Activated CD8-positive, alpha-beta memory T cell treated with anti-CD3 and anti-CD28 coated beads, Interleukin-2, amount 50 U/mL, for 48 hours (primary cell): ENCODE measurements around the gene TMEM95.

Experiments
- DNase-seq: peaks from one replicate; pipeline ENCODE4 v3.0.0-alpha.2; 2020

TMEM95 gene

DNA sequence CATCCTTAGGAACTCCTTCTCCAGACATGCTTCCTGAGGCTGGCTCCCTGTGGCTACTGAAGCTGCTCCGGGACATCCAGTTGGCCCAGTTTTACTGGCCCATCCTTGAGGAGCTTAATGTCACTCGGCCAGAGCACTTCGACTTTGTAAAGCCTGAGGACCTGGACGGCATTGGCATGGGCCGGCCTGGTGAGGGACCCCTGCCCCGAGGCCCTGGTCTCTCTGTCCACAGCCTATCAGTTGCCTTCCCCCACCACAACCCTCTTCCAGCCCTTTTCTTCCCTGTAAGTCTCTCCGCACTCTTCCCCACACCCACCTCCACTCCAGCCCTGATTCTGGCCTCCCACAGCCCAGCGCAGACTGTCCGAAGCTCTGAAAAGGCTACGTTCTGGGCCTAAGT lies 27.9 kb downstream of the TMEM95 start:
- DNase-seq, result no peak

DNA sequence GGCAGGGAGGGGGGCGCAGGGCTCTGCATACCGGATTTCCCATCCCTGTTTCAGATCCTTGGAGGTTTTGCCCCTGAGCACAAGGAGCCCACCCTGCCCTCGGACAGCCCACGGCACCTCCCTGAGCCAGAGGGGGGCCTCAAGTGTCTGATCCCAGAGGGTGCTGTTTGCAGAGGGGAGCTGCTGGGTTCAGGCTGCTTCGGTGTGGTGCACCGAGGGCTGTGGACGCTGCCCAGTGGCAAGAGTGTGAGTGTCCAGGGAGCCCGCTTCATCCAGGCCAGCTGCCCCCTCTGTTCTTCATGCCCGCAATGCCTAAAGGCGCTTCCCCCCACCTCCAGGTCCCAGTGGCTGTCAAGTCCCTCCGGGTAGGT lies 28.4 kb downstream of the TMEM95 start:
- DNase-seq, result no peak

DNA sequence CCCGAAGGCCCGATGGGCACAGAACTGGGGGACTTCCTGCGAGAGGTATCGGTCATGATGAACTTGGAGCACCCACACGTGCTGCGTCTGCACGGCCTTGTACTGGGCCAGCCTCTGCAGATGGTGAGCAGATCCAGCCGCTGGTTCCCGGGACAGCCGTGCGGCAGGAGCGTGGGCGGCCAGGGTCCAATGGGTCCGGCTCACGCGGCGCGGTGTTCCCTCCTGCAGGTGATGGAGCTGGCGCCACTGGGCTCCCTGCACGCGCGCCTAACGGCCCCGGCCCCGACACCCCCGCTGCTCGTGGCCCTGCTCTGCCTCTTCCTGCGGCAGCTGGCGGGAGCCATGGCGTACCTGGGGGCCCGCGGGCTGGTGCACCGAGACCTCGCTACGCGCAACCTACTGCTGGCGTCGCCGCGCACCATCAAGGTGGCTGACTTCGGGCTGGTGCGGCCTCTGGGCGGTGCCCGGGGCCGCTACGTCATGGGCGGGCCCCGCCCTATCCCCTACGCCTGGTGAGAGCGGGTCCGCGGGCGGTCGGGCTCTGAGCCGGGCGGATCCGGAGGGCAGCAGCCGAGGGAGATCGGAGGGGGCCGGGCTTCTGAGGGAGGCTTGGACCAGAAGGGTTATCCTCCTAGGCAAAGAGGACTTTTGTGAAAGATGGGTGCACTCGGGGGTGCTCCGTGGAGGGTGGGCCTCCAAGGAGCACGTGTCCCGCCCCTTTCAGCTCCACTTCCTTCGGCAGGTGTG lies 29.0 kb downstream of the TMEM95 start:
- DNase-seq, result peak; percentile 89

DNA sequence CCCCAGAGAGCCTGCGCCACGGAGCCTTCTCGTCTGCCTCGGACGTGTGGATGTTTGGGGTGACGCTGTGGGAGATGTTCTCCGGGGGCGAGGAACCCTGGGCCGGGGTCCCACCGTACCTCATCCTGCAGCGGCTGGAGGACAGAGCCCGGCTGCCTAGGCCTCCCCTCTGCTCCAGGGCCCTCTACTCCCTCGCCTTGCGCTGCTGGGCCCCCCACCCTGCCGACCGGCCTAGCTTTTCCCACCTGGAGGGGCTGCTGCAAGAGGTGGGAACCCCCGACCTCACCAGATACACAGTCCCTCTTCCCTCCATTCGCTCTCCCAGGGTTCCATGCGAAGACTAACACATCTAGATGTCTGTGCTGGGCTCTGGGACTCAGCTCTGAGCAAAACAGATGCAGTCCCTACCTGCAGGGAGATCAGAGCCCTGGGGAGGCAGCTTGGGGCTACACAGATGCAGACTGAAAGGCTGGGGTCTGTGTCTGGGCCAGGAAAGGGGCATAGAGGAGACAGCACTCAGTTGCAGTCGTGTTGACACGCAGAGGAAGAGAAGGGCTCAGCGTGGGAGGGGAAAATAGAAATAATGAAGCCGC lies 29.6 kb downstream of the TMEM95 start:
- DNase-seq, result no peak

DNA sequence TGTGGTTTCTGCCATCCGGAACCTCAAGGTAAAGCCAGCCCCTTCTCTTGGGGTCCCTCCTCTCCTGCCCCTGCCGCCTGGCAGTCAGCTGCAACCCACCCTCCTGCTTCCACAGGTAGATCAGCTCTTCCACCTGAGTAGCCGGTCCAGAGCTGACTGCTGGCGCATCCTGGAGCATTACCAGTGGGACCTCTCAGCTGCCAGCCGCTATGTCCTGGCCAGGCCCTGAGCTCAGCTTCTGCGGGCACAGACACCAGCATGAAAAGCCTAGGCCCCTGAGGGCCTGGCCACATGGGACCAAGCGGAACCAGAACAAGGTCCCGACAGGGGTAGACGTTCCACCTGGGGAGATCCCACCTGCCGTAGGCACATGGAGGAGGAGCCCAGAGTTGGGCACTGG lies 33.9 kb downstream of the TMEM95 start:
- no peak for DNase-seq

DNA sequence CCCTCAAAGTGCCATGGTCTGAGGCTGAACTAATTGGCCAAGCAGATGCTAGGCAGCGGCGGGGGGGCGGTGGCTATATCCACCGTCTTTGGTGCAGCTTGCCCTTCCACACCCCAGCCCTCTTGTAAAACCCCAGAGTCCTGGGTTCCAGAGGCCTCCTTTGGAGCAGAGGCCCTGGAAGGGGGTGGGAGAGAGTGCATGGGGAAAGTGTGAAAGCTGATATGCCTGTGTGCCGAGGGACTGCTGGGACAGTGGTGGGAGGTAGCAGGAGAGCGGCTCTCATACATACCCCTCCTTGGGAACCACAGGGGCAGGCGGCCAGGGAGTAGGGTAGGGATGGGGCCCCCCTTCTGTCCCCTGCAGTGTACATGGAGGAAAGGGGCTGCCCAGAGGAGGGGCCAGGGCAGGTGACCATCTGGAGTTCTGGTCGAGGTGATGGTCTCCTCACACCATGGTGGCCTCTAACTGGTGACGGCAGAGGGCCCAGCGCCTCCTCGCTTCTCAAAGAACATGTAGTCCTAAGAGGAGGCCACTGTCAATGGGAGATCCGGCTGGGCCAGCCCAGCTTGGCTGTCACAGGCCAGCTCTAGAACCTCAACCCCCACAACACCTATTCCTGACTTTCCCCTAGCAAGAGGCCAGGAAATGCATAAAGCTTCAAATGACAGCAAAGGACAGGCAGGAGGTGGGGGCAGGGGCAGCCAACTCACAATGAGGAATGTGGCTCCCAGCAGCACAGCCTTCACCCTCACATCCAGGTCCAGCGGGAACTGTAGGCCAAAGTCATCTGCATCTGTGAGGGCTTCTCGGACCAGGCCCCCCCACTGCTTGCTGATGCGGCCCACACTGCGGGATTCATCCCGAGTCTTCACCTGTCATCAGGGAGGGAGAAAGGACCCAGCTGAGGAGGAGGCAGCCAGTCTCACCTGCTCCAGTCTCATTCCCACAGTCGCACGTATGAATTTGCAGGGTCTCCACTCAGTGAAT lies 35.3 kb downstream of the TMEM95 start:
- DNase-seq, result no peak

DNA sequence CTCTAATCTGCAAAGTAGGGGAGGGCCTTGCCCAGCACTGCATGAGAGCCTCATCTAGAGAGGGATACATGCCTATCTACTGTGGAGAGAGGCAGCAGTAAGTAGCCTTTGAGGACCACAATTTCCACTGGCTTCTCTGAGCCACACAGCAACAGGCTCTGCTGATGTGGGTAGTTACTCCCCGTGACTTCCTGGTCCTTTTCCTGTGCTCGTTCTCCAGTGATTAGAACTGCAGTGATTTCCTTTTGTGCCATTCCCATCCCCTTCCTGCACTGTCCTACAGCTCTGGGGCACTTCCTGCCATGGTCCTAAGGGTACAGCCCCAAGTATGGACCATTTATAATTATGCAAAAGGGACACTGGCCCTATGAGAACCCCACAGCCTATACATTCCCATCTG lies 36.4 kb downstream of the TMEM95 start:
- DNase-seq, result no peak

DNA sequence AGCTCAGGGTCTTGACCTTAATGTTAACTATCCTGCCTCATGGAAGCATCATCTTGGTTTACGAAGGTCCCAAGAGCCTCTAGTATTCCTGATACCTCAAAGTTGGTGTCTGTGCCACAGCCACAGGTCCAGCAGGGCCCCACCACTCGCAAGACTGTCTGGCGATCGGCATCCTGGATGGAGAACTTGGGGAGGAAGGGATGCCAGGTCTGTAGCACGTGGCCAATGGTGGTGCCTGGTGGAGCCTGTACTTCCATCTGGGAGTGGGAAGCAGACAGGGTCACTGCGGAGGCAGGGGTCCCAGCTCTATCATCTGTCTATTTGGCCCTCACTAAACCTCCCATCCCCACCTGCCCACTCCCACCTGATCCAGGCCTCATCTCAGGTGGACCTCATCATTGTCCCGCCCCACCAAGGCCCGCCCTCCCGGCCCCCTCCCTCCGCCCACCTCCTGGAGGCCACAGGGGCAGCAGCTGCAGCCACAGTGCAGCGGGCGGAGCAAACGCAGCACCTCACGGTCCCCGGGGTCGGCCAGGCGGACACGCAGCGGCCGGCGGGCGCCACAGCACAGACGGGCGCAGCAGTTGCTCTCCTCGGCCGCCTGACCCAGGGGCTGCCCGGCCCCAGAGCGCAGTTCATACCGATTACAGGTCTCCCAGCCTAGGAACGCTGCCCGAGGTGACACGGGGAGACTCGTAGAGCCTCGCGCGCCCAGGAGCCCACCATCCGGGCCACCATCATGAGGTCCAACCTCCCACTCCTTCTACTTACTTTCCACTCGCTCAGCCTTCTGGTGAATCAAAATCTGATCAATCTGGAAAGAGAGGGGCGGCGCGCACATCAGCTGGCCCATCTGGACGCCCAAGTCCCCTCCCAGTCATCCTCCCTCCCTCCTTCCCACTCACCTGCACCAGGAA lies 38.0 kb downstream of the TMEM95 start:
- DNase-seq, result no peak

DNA sequence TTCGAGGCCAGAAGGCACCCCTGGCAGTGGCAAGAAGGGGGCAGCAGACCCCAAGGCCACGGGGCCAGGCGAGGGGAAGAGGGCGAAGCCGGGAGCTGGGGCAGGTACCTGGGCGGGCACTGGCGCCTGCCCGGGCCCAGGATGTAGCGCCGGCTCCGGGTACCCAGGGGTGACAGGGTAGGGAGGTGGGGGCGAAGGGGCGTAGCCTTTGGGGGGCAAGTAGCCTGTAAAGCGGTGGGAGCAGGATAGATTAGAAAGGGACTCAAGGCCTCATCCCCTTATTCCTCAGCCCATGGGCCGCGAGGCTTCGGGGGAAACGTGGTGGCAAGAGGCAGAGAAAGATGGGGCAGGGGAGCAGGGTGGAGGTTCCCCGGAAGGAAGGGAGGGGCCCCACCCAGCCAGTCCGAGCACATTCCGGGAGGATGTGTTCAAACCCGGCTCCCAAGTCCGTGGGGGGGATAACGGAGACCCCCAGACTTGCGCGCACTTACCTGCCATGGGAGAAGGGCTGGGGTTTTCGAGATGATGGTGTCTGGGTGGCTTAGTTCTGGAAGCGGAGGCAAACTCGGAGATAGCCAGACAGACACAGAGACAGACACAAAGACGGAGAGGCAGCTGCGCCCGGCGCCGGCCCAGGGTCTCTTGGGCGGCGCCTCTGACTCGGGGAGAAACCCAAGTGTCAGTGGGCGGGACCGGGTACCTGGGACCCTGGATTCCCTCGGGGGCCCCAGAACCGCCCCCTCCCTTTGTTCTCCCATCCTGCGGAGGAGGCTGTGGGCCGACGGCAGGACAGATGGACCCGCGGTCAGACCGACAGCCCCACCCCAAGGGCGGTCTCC lies 38.9 kb downstream of the TMEM95 start:
- DNase-seq, result peak; percentile 69

DNA sequence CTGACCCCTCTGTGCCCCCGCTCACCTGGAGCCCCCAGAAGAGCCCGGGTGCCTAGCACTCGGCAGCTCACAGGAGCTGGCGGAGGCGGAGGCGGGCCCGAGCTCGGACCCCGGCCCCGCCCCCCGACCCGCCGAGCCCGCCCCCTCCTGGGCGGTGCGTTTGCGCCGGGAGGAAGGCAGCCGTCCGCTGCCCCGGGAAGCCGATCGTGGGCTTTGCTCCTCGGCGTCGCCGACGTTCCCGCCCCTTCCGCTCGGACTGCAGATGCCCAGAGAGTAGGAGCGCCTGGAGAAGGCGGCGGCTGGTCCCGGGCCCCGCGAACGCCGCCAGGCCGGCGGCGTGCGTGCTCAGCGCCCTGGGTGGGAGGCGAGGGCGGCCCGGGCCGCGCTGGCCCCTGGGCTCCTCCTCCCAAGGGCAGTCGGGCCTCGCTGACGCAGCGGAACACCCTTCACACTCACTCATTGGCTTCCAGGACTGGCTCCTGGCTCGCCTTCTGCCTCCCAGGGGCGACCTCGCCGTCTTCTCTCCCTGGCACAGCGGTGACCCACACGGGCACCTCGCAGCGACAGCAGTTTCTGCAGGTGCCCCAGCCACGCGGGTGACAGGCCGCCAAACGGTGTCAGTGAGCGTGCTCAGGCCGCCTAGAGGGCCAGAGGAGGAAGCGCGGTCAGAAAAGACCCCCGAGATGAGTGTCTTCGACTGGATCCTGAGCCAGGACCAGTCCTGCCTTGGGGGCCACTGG lies 39.7 kb downstream of the TMEM95 start, which contains the start of gene PLSCR3:
PLSCR3 (minus strand) TSS at position 74 of the 740 bp plus-strand sequence. CDS start 415 bp downstream, outside the sequence.
- peak; percentile 92 for DNase-seq

DNA sequence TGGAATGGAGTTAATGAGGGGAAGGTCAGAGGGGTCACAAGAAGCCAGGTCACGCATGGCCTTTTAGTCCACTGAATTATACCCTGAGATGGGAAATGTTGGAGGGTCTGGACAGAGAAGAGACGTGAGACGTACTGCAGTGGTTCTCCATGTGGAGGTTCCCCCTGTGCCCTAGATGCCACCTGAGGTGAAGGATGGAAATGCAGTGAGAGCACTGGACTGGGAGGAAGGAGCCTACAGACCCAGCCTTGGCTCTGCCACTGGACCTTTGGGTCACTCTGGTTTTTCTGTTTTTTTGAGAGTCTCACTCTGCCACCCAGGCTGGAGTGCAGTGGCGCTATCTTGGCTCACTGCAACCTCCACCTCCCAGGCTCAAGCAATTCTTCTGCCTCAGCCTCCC lies 41.2 kb downstream of the TMEM95 start:
- no peak for DNase-seq

DNA sequence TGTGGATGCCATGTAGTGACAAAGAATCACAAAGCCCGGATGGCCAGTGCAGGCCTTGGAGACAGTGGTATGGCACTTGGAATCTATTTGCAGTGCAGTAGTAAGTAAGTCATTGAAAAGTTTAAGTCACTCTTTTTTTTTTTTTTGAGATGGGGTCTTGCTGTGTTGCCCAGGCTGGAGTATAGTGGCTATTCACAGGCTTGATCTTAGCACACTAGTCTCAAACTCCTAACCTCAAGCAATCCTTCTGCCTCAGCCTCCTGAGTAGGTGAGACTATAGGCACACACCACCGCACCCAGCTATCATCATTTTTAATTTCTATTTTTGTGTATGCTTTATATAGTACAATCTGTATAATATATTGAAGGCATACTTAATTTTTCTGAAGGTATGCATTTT lies 43.7 kb downstream of the TMEM95 start:
- DNase-seq, result no peak

DNA sequence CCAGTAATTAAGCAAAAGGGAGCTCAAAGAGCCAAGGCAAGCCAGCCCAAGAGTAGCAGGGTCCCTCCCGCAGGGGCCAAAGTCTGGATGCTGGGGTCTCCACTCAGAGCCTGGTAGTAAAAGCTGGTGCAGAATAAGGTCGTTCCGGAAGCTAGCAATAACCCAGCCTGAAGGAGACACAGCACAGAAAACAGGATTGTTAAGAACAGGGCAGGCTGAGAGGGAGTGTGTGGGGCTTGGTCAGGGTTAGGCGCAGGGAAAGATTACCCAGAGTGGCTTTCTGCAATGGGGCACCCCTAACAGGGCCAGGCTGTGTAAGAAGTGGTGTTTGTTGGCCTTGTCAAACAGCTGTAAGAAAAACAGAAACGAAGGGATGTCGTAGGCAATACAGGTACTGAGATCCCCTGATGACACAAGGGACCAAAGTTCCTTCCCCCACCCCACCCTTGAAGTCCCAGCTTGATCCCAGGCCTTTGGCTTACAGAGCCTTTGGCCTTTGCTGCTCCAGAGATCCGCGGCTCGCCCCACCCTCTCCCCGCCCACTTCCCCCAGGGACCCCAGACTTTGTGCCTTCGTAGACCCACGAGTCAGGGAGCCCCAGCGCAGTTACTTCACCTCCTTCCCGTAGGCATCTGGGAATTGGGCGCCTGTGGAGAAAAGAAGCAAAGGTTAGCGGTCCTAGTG lies 48.2 kb downstream of the TMEM95 start:
- DNase-seq, result no peak

DNA sequence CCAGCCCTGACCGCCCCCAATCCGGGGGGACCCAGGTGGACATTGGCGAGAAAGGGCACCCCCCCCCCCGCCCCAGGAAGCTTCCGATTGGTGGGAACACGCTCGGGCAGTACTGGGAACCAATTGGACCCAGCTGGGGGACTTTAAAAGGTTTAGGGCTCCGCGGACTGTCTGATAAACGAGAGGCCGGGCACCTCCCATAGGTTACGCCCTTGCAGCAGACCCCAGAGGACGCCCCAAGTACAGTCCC lies 48.7 kb downstream of the TMEM95 start:
- DNase-seq, result no peak

DNA sequence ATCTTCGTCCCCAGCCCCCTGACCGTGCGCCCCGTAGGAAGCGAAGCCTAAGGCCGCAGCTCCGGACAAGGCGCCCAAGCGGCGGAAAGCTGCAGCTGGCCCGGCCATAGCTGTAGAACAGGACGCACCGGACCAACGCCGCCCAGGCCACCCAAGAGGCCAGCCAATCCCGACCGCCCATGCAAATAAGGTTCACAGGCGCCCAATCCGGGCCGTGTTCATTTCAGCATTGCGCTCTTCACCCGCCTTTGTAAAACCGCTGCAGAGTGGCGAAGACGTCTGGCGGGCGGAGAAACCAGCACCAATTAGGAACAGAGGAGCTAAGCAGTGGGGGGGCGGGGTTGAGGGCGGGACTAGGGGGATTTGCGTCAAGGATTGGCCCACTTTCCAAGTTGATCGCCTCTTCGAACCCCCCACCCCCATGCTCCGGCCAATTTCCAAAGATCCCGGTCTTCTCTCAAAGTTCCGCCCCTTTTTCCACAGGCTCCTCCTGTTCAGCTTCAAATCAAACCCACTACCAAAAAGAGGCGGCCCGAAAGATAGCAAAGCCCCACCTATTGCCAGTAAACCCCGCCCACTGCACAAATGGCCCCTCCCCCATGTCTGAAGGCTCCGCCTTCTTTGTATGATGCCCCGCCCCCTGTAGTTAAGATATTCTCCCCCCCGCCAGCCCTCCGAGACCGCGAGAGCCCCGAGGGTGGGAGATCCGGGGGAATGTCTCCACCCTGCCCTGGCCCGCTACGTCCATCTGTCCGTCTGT lies 49.2 kb downstream of the TMEM95 start, which contains the start of gene TMEM256:
TMEM256 (minus strand) TSS at position 121 of the 760 bp plus-strand sequence; CDS start at position 108, 13 bp downstream.
- peak; percentile 95 for DNase-seq

DNA sequence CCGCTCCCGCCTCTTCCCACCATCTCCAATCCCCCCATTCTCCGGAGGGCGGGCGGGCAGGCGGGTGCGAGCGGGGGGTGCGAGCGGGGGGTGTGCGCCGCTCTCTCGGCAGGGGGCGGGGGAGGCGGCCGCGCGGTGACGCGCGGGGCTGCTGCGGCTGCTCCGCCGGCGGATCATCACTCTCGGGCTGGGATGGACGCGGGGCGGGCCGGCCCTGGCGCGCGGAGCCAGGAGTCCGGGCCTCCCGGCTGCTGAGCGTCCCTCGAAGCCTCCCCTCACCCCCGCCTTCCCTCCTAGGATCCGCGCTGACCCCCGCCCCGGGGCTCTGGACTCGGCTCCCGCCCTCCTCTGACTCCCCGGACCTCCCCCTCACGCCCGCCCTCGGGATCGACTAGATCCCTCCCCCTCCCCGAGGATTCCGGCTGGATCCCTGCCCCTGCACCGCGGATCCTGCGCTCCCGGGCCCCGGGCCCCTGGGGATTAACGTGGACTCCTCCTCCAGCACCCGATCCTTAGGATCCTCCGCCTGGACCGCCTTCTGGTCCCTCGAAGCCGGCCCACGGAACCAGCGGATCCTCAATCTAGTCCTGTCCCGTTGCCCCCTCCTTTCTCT lies 49.9 kb downstream of the TMEM95 start:
- DNase-seq, result peak; percentile 70

DNA sequence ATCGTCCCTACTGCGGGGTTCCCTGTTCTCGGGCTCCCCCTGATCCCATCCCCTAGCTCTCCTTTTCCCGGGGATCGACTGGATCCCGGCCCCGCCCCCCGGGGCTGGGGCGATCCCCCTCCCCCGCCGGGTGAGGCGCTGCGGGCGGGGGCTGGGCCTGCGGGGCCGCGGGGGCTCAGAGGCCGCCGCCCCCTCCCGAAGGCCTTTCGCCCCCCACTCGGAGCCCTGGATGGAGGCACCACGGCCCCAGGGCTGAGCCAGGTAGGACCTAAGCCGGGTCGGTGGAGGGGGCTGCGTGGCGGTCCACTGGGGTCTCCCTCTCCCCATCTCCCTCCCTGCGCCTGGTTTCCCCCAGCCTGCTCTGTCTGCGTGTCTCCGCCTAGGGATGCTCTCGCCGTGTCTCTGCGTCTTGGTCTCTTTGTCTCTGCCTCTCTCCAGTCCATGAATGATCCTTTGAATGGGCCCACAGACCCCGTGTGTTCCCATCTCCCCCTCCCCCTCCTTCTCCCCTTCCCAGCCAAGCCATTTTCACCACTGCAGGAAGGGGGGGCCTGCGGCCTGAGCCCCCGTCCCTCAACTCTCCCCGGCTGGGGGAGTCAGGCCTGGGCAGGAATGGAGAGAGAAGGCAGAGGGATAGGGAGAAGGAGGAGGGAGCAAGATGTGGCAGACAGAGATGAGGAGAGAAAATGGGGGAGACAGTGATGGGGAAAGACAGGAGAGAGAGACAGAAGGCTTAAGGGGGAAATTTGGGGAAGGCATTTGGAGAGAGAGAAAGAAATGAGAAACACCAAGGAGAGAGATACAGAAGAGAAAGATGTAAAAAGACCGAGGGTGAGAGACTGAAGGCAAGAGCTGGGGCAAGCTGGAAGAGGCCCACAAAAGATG lies 50.6 kb downstream of the TMEM95 start:
- DNase-seq, result no peak

DNA sequence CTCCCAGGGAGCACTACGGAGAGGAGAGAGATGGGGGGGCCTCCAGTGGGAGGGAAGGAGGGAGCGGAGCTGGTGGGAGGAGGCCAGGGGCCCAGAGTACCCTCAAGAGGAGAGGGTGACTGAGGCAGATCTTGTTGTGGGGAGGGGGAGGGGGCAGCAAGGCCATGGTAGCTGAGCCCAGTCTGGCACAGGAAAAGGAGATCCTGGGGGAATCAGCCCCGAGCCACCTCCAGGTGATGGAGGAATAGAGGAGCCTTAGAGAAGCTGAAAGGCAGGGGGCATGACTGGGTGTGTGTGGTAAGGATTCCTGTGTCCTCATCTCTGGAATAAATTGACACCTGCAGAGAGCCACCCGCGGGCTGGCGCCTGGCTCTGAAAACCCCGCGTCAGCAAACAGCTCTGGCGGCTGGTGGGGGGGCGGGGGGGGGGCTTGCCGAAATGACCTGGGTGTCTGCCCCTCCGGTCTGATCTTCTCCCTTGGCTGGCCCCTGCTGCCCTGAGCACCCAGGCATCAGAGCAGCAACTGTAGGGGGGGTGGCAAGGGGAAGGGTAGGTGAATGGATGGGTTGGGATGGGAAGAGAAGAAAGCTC lies 51.4 kb downstream of the TMEM95 start:
- DNase-seq, result no peak
